ENCODE data around the gene POFUT2.

Gene POFUT2

GRCh38 chr21:45282283-45283034 is 5.2 kb downstream of the POFUT2 start:
- no peak for DNase-seq (ENCODE audit: low spot score in 2 of 2)
- Mint-ChIP-seq H3K4me3 (no peak overlapping the region), H3K27ac (no peak overlapping the region), H3K9me3 (no peaks in the 10 kb centered on the region), H3K27me3 (no peaks in the 10 kb centered on the region), H3K36me3 (peaks cover 31% of the 10 kb centered on the region), H3K4me1 (peaks cover 3% of the 10 kb centered on the region)
- ATAC-seq (ENCODE audit: low read depth): no peak

GRCh38 chr21:45281411-45282282 is 6.0 kb downstream of the POFUT2 start:
- H3K9me3 Mint-ChIP-seq: no peaks in the 10 kb centered on the region
- ATAC-seq (ENCODE audit: low read depth) (no peak), DNase-seq (ENCODE audit: low spot score in 2 of 2) (no peak)
- H3K4me1 Mint-ChIP-seq: peaks cover 3% of the 10 kb centered on the region
- no peaks in the 10 kb centered on the region for H3K27me3 Mint-ChIP-seq
- H3K36me3 Mint-ChIP-seq: peaks cover 32% of the 10 kb centered on the region
- H3K4me3 Mint-ChIP-seq: no peak overlapping the region
- H3K27ac Mint-ChIP-seq: no peak overlapping the region

GRCh38 chr21:45280969-45281368 is 6.7 kb downstream of the POFUT2 start:
- Mint-ChIP-seq H3K27me3 (no peaks in the 10 kb centered on the region), H3K27ac (peak overlapping the region; percentile 21), H3K36me3 (peaks cover 33% of the 10 kb centered on the region), H3K4me1 (peaks cover 3% of the 10 kb centered on the region), H3K9me3 (no peaks in the 10 kb centered on the region), H3K4me3 (no peak overlapping the region)
- ATAC-seq (ENCODE audit: low read depth) (no peak), DNase-seq (ENCODE audit: low spot score in 2 of 2) (no peak)

GRCh38 chr21:45280178-45280821 is 7.4 kb downstream of the POFUT2 start:
- peak overlapping the region; percentile 21 for H3K27ac Mint-ChIP-seq
- no peak overlapping the region for H3K4me3 Mint-ChIP-seq
- no peaks in the 10 kb centered on the region for H3K4me1 Mint-ChIP-seq
- H3K9me3 Mint-ChIP-seq: no peaks in the 10 kb centered on the region
- H3K36me3 Mint-ChIP-seq: peaks cover 29% of the 10 kb centered on the region
- H3K27me3 Mint-ChIP-seq: no peaks in the 10 kb centered on the region
- no peak for ATAC-seq (ENCODE audit: low read depth)
- DNase-seq (ENCODE audit: low spot score in 2 of 2): no peak

GRCh38 chr21:45279446-45280177 is 8.1 kb downstream of the POFUT2 start:
- Mint-ChIP-seq H3K27me3 (no peaks in the 10 kb centered on the region), H3K36me3 (peaks cover 22% of the 10 kb centered on the region), H3K9me3 (no peaks in the 10 kb centered on the region), H3K4me1 (no peaks in the 10 kb centered on the region), H3K4me3 (no peak overlapping the region), H3K27ac (no peak overlapping the region)
- no peak for ATAC-seq (ENCODE audit: low read depth)
- DNase-seq (ENCODE audit: low spot score in 2 of 2): no peak

GRCh38 chr21:45278156-45278911 is 9.4 kb downstream of the POFUT2 start:
- Mint-ChIP-seq H3K9me3 (no peaks in the 10 kb centered on the region), H3K4me3 (no peak overlapping the region), H3K27me3 (no peaks in the 10 kb centered on the region), H3K36me3 (peaks cover 17% of the 10 kb centered on the region), H3K4me1 (no peaks in the 10 kb centered on the region), H3K27ac (no peak overlapping the region)
- DNase-seq (ENCODE audit: low spot score in 2 of 2) (no peak), ATAC-seq (ENCODE audit: low read depth) (no peak)

DNA sequence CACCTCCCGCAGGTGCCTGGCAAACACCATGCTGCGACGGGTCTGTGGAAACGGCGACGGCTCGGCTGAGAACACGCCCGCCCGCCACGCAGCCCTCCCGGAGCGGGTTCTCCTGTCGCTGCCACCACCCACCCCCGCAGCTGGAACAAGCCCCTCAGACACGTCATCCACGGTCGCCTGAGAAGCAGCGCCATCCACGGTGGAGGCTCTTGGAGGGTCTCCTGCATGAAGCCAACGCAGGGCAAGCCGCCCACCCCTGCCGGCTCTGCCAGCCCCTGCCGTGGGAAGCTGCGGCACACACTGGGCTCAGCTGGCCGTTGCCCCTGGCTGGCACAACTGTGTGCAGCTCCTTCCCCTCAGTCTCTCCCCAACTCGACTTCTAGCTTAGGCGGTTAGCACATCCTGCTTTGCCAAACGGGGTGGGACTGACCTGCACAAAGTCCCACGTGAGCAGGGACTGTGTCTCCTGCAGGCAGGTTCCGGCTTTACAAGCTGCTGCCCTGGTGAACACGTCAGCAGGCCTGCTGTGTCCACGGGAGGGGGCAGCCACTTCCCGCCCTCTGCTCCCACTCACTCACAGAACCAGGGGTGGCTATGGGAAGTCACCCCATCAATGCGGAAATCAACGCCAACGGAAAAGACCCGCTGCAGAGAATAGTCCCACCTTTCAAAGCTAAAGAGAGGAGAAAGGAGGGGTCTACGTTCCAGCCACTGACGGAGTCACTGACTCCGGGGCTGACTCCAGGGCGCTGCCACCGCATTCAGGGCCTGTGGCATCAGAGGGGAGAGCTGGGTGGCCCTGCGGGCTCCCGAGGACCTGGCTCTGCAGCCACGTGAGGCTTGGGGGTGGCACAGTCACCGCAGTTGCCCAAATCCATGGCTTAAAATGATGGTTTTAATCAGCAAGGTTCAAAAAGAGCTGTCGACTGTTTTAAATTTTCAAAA is 10.3 kb downstream of the POFUT2 start:
- ATAC-seq (ENCODE audit: low read depth) (no peak), DNase-seq (ENCODE audit: low spot score in 2 of 2) (no peak)
- Mint-ChIP-seq H3K27me3 (no peaks in the 10 kb centered on the region), H3K27ac (no peak overlapping the region), H3K4me1 (no peaks in the 10 kb centered on the region), H3K9me3 (no peaks in the 10 kb centered on the region), H3K36me3 (peaks cover 15% of the 10 kb centered on the region), H3K4me3 (no peak overlapping the region)

DNA sequence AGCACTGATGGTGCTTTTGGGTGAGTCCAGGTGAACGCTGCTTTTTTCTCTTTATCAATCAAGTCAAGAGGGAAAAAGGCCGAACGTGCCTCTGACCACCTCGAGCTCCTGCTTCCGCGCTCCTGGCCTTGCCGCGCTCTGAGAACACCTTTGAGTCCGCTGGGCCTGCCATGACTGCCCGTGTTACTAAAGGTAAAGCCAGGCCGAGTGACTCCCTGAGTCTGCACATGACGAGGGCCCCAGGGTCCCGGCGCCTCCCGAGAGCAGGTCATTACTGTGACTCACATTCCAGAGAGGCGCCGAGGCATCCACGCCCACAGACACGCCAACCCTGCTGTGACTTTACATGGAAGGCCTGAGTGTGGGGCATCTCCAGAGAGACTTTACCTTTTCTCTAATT is 11.1 kb downstream of the POFUT2 start:
- Mint-ChIP-seq H3K27ac (no peak overlapping the region), H3K4me3 (no peak overlapping the region), H3K36me3 (peaks cover 15% of the 10 kb centered on the region), H3K4me1 (no peaks in the 10 kb centered on the region), H3K9me3 (no peaks in the 10 kb centered on the region), H3K27me3 (no peaks in the 10 kb centered on the region)
- DNase-seq (ENCODE audit: low spot score in 2 of 2) (no peak), ATAC-seq (ENCODE audit: low read depth) (no peak)

DNA sequence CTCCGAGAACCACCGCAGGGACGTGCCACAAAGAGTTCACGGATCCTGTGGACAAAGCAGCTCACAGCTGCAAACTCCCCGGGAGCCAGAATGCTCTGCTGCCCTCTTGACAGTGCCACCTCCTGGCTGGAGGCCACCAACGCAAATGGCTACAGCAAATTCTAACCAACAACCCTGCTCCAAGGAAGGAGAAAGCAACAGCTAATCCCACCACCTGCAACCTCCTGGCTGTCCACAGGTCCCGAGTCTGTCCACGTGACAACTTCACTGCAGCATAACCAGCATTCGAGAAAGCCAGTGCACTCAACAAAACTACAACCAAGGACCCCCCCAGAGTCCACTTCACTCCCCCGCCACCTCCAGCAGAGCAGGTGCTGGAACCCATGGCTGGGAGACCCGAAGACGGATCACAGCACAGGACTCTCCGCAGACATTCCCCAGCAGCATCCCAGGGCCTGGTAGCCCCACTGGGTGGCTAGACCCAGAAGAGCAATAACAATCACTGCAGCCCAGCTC is 17.3 kb downstream of the POFUT2 start:
- ATAC-seq (ENCODE audit: low read depth): no peak
- Mint-ChIP-seq H3K4me3 (no peak overlapping the region), H3K36me3 (peaks cover 16% of the 10 kb centered on the region), H3K9me3 (peaks cover 5% of the 10 kb centered on the region), H3K4me1 (no peaks in the 10 kb centered on the region), H3K27me3 (no peaks in the 10 kb centered on the region), H3K27ac (no peak overlapping the region)
- no peak for DNase-seq (ENCODE audit: low spot score in 2 of 2)

- ATAC-seq (ENCODE audit: low read depth) (no peak), DNase-seq (ENCODE audit: low spot score in 2 of 2) (no peak)
- peaks cover 17% of the 10 kb centered on the region for H3K36me3 Mint-ChIP-seq
- peaks cover 5% of the 10 kb centered on the region for H3K9me3 Mint-ChIP-seq
- H3K4me3 Mint-ChIP-seq: no peak overlapping the region
- no peaks in the 10 kb centered on the region for H3K27me3 Mint-ChIP-seq
- H3K27ac Mint-ChIP-seq: no peak overlapping the region
- no peaks in the 10 kb centered on the region for H3K4me1 Mint-ChIP-seq
These were observed 17.8 kb downstream of the POFUT2 start for GRCh38 chr21:45269861-45270260.

GRCh38 chr21:45267390-45267760 is 20.3 kb downstream of the POFUT2 start:
- Mint-ChIP-seq H3K27me3 (no peaks in the 10 kb centered on the region), H3K4me3 (no peak overlapping the region), H3K36me3 (peaks cover 23% of the 10 kb centered on the region), H3K4me1 (no peaks in the 10 kb centered on the region), H3K9me3 (peaks cover 5% of the 10 kb centered on the region), H3K27ac (no peak overlapping the region)
- no peak for ATAC-seq (ENCODE audit: low read depth)
- no peak for DNase-seq (ENCODE audit: low spot score in 2 of 2)
